Type B pancreatic cell (in vitro differentiated cells): ENCODE data around the gene ZNF526. TPM values are rescaled to one million over a fixed set of nuclear protein-coding genes. Genes with fewer than 3 reads are reported as not detected.
A peak's percentile ranks its signal among the peaks of the same experiment; 100 is the strongest.
"Not testable (repeated sequence)": the region's sequence is repeated elsewhere in the genome, so short reads cannot be mapped to it uniquely, and the experiment has no call there.

Source experiments
- DNase-seq: peaks from one replicate; pipeline ENCODE4 v3.0.0; 2021; ENCODE audit warnings: mixed read lengths; ENCODE audit not compliant: unreplicated experiment; ENCODE audit errors: extremely low spot score
- H3K27ac Mint-ChIP-seq: 2 replicates; pipeline ENCODE4 v1.8.0; 2021; ENCODE audit warnings: mild to moderate bottlenecking, mixed read lengths
- H3K27me3 Mint-ChIP-seq: 2 replicates; pipeline ENCODE4 v1.8.0; 2021; ENCODE audit warnings: mixed read lengths
- H3K36me3 Mint-ChIP-seq: 2 replicates; pipeline ENCODE4 v1.8.0; 2021; ENCODE audit warnings: mixed read lengths
- H3K4me1 Mint-ChIP-seq: one replicate; pipeline ENCODE4 v1.8.0; 2021; ENCODE audit warnings: mixed read lengths; ENCODE audit not compliant: unreplicated experiment
- H3K4me3 Mint-ChIP-seq: 2 replicates; pipeline ENCODE4 v1.8.0; 2021; ENCODE audit warnings: mild to moderate bottlenecking, mixed read lengths
- H3K9me3 Mint-ChIP-seq: 2 replicates; pipeline ENCODE4 v1.8.0; 2021; ENCODE audit warnings: mixed read lengths
- CTCF ChIP-seq: fragments of 200-600 bp; sonication (generic); conservative IDR thresholded peaks from 2 replicates; pipeline ENCODE4 v1.5.0; 2021; ENCODE audit warnings: antibody characterized with exemption, mild to moderate bottlenecking
- total RNA-seq: library from RNA; stranded (reverse); gene quantifications from 2 replicates; pipeline ENCODE4 v1.2.1, GENCODE V29; 2021; ENCODE audit warnings: low replicate concordance

ZNF526 gene
- total RNA-seq, 1 donor from 2014 or later: 18.2 TPM

GRCh38 chr19:42255766-42256745, 35.9 kb downstream of the ZNF526 start:
- Mint-ChIP-seq H3K36me3 (peaks cover 3% of the 10 kb centered on the region), H3K27me3 (no peaks in the 10 kb centered on the region), H3K27ac (peak overlapping the region; percentile 93), H3K4me3 (peak overlapping the region; percentile 90), H3K9me3 (no peaks in the 10 kb centered on the region), H3K4me1 (peaks cover 22% of the 10 kb centered on the region)
- TF ChIP-seq CTCF: no peak
- DNase-seq: no peak

GRCh38 chr19:42257842-42258241, 37.7 kb downstream of the ZNF526 start:
- H3K4me1 Mint-ChIP-seq: peaks cover 16% of the 10 kb centered on the region
- not testable (repeated sequence) for H3K36me3 Mint-ChIP-seq

GRCh38 chr19:42261763-42262162, 41.7 kb downstream of the ZNF526 start:
- no peak overlapping the region for H3K4me3 Mint-ChIP-seq
- TF ChIP-seq CTCF: no peak
- peaks cover 10% of the 10 kb centered on the region for H3K4me1 Mint-ChIP-seq
- H3K27me3 Mint-ChIP-seq: peaks cover 3% of the 10 kb centered on the region
- H3K9me3 Mint-ChIP-seq: no peaks in the 10 kb centered on the region
- no peak for DNase-seq
- no peaks in the 10 kb centered on the region for H3K36me3 Mint-ChIP-seq
- no peak overlapping the region for H3K27ac Mint-ChIP-seq

More at GRCh38 chr19:42257842-42258241, 37.7 kb downstream of the ZNF526 start:
- not testable (repeated sequence) for H3K27me3 Mint-ChIP-seq, DNase-seq, H3K9me3 Mint-ChIP-seq, H3K27ac Mint-ChIP-seq
- H3K4me3 Mint-ChIP-seq: peak overlapping the region; percentile 39

- not testable (repeated sequence) for H3K9me3 Mint-ChIP-seq, H3K27me3 Mint-ChIP-seq, DNase-seq, H3K36me3 Mint-ChIP-seq, H3K4me3 Mint-ChIP-seq, H3K27ac Mint-ChIP-seq
- peaks cover 30% of the 10 kb centered on the region for H3K4me1 Mint-ChIP-seq
Measured at GRCh38 chr19:42266105-42266504, 46.0 kb downstream of the ZNF526 start.

GRCh38 chr19:42266928-42267603, 47.0 kb downstream of the ZNF526 start:
- not testable (repeated sequence) for H3K27me3 Mint-ChIP-seq, H3K9me3 Mint-ChIP-seq, H3K27ac Mint-ChIP-seq, H3K36me3 Mint-ChIP-seq, H3K4me3 Mint-ChIP-seq, DNase-seq
- H3K4me1 Mint-ChIP-seq: peaks cover 30% of the 10 kb centered on the region

GRCh38 chr19:42267644-42268141, 47.6 kb downstream of the ZNF526 start:
- Mint-ChIP-seq H3K27ac (no peak overlapping the region), H3K36me3 (no peaks in the 10 kb centered on the region), H3K27me3 (no peaks in the 10 kb centered on the region), H3K9me3 (no peaks in the 10 kb centered on the region), H3K4me1 (peaks cover 30% of the 10 kb centered on the region), H3K4me3 (no peak overlapping the region)
- no peak for DNase-seq
- TF ChIP-seq CTCF: no peak
